DOHH2 (cell line): ENCODE results near the gene PLCL1.

Experiments
- CTCF ChIP-seq: fragments of 200-600 bp; sonication (generic); IDR thresholded peaks from one replicate; pipeline ENCODE4 v1.5.1; 2014; ENCODE audit warnings: antibody characterized with exemption, mild to moderate bottlenecking, low read depth, low read length; ENCODE audit not compliant: poor library complexity, severe bottlenecking
- EZH2phosphoT487 ChIP-seq: fragments of 200-600 bp; sonication (generic); IDR thresholded peaks from 2 replicates; pipeline ENCODE4 v1.6.1; 2017; ENCODE audit warnings: borderline replicate concordance, mild to moderate bottlenecking, antibody characterized with exemption, low read length, moderate library complexity, mixed read lengths

GRCh38 chr2:197960786-197961185 lies 156.4 kb downstream of the PLCL1 start:
- no peak for TF ChIP-seq CTCF
- no peak for TF ChIP-seq EZH2phosphoT487
